GM21717 (cell line): Measurements from ENCODE around the gene CRYZL1.

Experiments used
- ATAC-seq: cut with Tn5 transposase; IDR thresholded peaks from one replicate; pipeline ENCODE4 v1.9.1; 2021; ENCODE audit warnings: mild to moderate bottlenecking, moderate library complexity; ENCODE audit not compliant: unreplicated experiment

CRYZL1 gene

GRCh38 chr21:33542640-33543504 lies 98.7 kb downstream of the CRYZL1 start, which contains the start of gene SON:
SON (plus strand) TSS chr21:33543038; CDS start chr21:33543093, 55 bp downstream.
- peak; percentile 94 for ATAC-seq

- peak; percentile 44 for ATAC-seq
Observed at GRCh38 chr21:33541756-33542639, 99.5 kb downstream of the CRYZL1 start, which contains the start of gene GART. GART (minus strand) TSS chr21:33542117; CDS start chr21:33539315, 2,802 bp downstream.

- no peak for ATAC-seq
Observed at GRCh38 chr21:33541105-33541711, 100.3 kb downstream of the CRYZL1 start.

GRCh38 chr21:33540711-33541104 lies 100.8 kb downstream of the CRYZL1 start:
- ATAC-seq: no peak

- no peak for ATAC-seq
Observed at GRCh38 chr21:33539616-33540015, 101.9 kb downstream of the CRYZL1 start.
